ENCODE measurements around the gene MFAP4. TPM values are rescaled to one million over a fixed set of nuclear protein-coding genes. Genes with fewer than 3 reads are reported as not detected.

Gene MFAP4
- total RNA-seq (2022; extraction: Qiagen RNA extraction): 0.08 to 0.13 TPM (median 0.09 TPM) in 3 of 5 replicates, not detected in the others

GRCh38 chr17:19386974-19387920 is at the start of gene MFAP4:
MFAP4 (minus strand) TSS chr17:19387190; CDS start chr17:19387155, 35 bp downstream.

GRCh38 chr17:19410875-19411620 is 24.1 kb upstream of the MFAP4 start, which contains the start of gene RNF112:
RNF112 (plus strand) TSS chr17:19411232; CDS start chr17:19411409, 177 bp downstream.

GRCh38 chr17:19378416-19379360 is 8.3 kb downstream of the MFAP4 start, which contains the start of gene MAPK7:
MAPK7 (plus strand) TSS chr17:19378498; CDS start chr17:19378901, 403 bp downstream.

GRCh38 chr17:19362277-19363113 is 24.5 kb downstream of the MFAP4 start, which contains the start of gene B9D1:
B9D1 (minus strand) TSS chr17:19362723; CDS start chr17:19362569, 154 bp downstream.

Other genes with a start within 250 kb of the MFAP4 start
- 43.8 to 59.4 TPM (median 54.5 TPM) in 5 replicates for gene EPN2, start 149.8 kb downstream of the MFAP4 start, total RNA-seq (2022; extraction: Qiagen RNA extraction)
- 46.5 to 49.8 TPM (median 48.7 TPM) in 5 replicates for gene B9D1, start 24.5 kb downstream of the MFAP4 start, total RNA-seq (2022; extraction: Qiagen RNA extraction)
- gene MAPK7, start 8.7 kb downstream of the MFAP4 start, total RNA-seq (2022; extraction: Qiagen RNA extraction): 23.2 to 28.2 TPM (median 25.4 TPM) in 5 replicates
- gene RNF112, start 24.0 kb upstream of the MFAP4 start, total RNA-seq (2022; extraction: Qiagen RNA extraction): 0.57 to 1.4 TPM (median 0.92 TPM) in 5 replicates
- gene SLC47A1, start 146.7 kb upstream of the MFAP4 start, total RNA-seq (2022; extraction: Qiagen RNA extraction): 20.8 to 22.9 TPM (median 22.3 TPM) in 5 replicates